ENCODE measurements around the gene PCCA.
"Not testable (repeated sequence)": the region's sequence is repeated elsewhere in the genome, so short reads cannot be mapped to it uniquely, and the experiment has no call there.

Gene PCCA

GRCh38 chr13:100146534-100146933, 57.6 kb downstream of the PCCA start:
- H2AFZ ChIP-seq (ENCODE audit: low read depth, low read length), result no peak overlapping the region
- no peaks in the 10 kb centered on the region for H3K27me3 ChIP-seq (ENCODE audit: low read depth, low read length)
- no peak for TF ChIP-seq EZH2phosphoT487 (IDR thresholded peaks at IDR 0.05; ENCODE audit: low read depth)
- TF ChIP-seq CTCF (IDR thresholded peaks at IDR 0.05; ENCODE audit: low read depth, low read length), result no peak
- no peaks in the 10 kb centered on the region for H3K79me2 ChIP-seq (ENCODE audit: low read length)
- no peaks in the 10 kb centered on the region for H3K4me1 ChIP-seq (ENCODE audit: low read length)
- no peak overlapping the region for H3K4me2 ChIP-seq (ENCODE audit: low read length)
- H3K9me3 ChIP-seq (ENCODE audit: insufficient read depth, low read length), result no peaks in the 10 kb centered on the region
- no peak overlapping the region for H3K9ac ChIP-seq (ENCODE audit: low read length)
- no peak overlapping the region for H3K27ac ChIP-seq (ENCODE audit: low read length)
- no peaks in the 10 kb centered on the region for H3K36me3 ChIP-seq (replicated peaks; ENCODE audit: low read depth, low read length)
- no peak overlapping the region for H3K4me3 ChIP-seq (ENCODE audit: low read length)
- no peaks in the 10 kb centered on the region for H4K20me1 ChIP-seq (ENCODE audit: insufficient read depth, low read length)

- Histone ChIP-seq H3K9ac (ENCODE audit: low read length) (no peak overlapping the region), H3K4me3 (ENCODE audit: low read length) (no peak overlapping the region), H2AFZ (ENCODE audit: low read depth, low read length) (no peak overlapping the region), H3K36me3 (replicated peaks; ENCODE audit: low read depth, low read length) (no peaks in the 10 kb centered on the region), H4K20me1 (ENCODE audit: insufficient read depth, low read length) (no peaks in the 10 kb centered on the region), H3K9me3 (ENCODE audit: insufficient read depth, low read length) (no peaks in the 10 kb centered on the region), H3K4me1 (ENCODE audit: low read length) (no peaks in the 10 kb centered on the region), H3K4me2 (ENCODE audit: low read length) (no peak overlapping the region), H3K79me2 (ENCODE audit: low read length) (no peaks in the 10 kb centered on the region), H3K27me3 (ENCODE audit: low read depth, low read length) (no peaks in the 10 kb centered on the region), H3K27ac (ENCODE audit: low read length) (no peak overlapping the region)
- TF ChIP-seq CTCF (IDR thresholded peaks at IDR 0.05; ENCODE audit: low read depth, low read length) (no peak), EZH2phosphoT487 (IDR thresholded peaks at IDR 0.05; ENCODE audit: low read depth) (no peak)
Measured at GRCh38 chr13:100147825-100148224, 58.9 kb downstream of the PCCA start.

- no peak for TF ChIP-seq EZH2phosphoT487 (IDR thresholded peaks at IDR 0.05; ENCODE audit: low read depth)
- TF ChIP-seq CTCF (IDR thresholded peaks at IDR 0.05; ENCODE audit: low read depth, low read length), result no peak
- no peaks in the 10 kb centered on the region for H4K20me1 ChIP-seq (ENCODE audit: insufficient read depth, low read length)
- no peaks in the 10 kb centered on the region for H3K36me3 ChIP-seq (replicated peaks; ENCODE audit: low read depth, low read length)
- H3K4me3 ChIP-seq (ENCODE audit: low read length), result no peak overlapping the region
- no peaks in the 10 kb centered on the region for H3K79me2 ChIP-seq (ENCODE audit: low read length)
- H3K27me3 ChIP-seq (ENCODE audit: low read depth, low read length), result no peaks in the 10 kb centered on the region
- H3K4me2 ChIP-seq (ENCODE audit: low read length), result no peak overlapping the region
- no peak overlapping the region for H3K9ac ChIP-seq (ENCODE audit: low read length)
- H3K27ac ChIP-seq (ENCODE audit: low read length), result no peak overlapping the region
- H2AFZ ChIP-seq (ENCODE audit: low read depth, low read length), result no peak overlapping the region
- H3K9me3 ChIP-seq (ENCODE audit: insufficient read depth, low read length), result no peaks in the 10 kb centered on the region
- H3K4me1 ChIP-seq (ENCODE audit: low read length), result no peaks in the 10 kb centered on the region
Measured at GRCh38 chr13:100148422-100148821, 59.5 kb downstream of the PCCA start.

GRCh38 chr13:100149389-100149788, 60.5 kb downstream of the PCCA start:
- Histone ChIP-seq H3K36me3 (replicated peaks; ENCODE audit: low read depth, low read length) (no peaks in the 10 kb centered on the region), H3K9me3 (ENCODE audit: insufficient read depth, low read length) (no peaks in the 10 kb centered on the region), H4K20me1 (ENCODE audit: insufficient read depth, low read length) (no peaks in the 10 kb centered on the region), H3K27me3 (ENCODE audit: low read depth, low read length) (no peaks in the 10 kb centered on the region), H2AFZ (ENCODE audit: low read depth, low read length) (no peak overlapping the region), H3K27ac (ENCODE audit: low read length) (no peak overlapping the region), H3K9ac (ENCODE audit: low read length) (no peak overlapping the region), H3K4me1 (ENCODE audit: low read length) (no peaks in the 10 kb centered on the region), H3K79me2 (ENCODE audit: low read length) (no peaks in the 10 kb centered on the region), H3K4me3 (ENCODE audit: low read length) (no peak overlapping the region), H3K4me2 (ENCODE audit: low read length) (no peak overlapping the region)
- no peak for TF ChIP-seq EZH2phosphoT487 (IDR thresholded peaks at IDR 0.05; ENCODE audit: low read depth)
- no peak for TF ChIP-seq CTCF (IDR thresholded peaks at IDR 0.05; ENCODE audit: low read depth, low read length)

GRCh38 chr13:100150711-100151110, 61.8 kb downstream of the PCCA start:
- H3K9ac ChIP-seq (ENCODE audit: low read length); H3K4me1 ChIP-seq (ENCODE audit: low read length); H3K9me3 ChIP-seq (ENCODE audit: insufficient read depth, low read length); H3K27ac ChIP-seq (ENCODE audit: low read length); H3K36me3 ChIP-seq (replicated peaks; ENCODE audit: low read depth, low read length); H4K20me1 ChIP-seq (ENCODE audit: insufficient read depth, low read length); H3K79me2 ChIP-seq (ENCODE audit: low read length); H3K4me2 ChIP-seq (ENCODE audit: low read length); H2AFZ ChIP-seq (ENCODE audit: low read depth, low read length); H3K27me3 ChIP-seq (ENCODE audit: low read depth, low read length); H3K4me3 ChIP-seq (ENCODE audit: low read length): not testable (repeated sequence)
